ENCODE measurements around the gene AHNAK2. TPM values are rescaled to one million over a fixed set of nuclear protein-coding genes. Genes with fewer than 3 reads are reported as not detected.

The AHNAK2 gene
- total and polyA plus RNA-seq, 9 of the 15 experiments (the other 6 are each of a cell fraction or from before 2014, with no cell fraction given): 0.04 to 0.09 (median 0.04) TPM; not detected in 6

GRCh38 chr14:104950021-104950420 is 28.2 kb downstream of the AHNAK2 start (continued):
- TF ChIP-seq REST (IDR thresholded peaks at IDR 0.05; ENCODE audit: borderline replicate concordance) (no peak), REST (CRISPR knock-in tag; IDR thresholded peaks at IDR 0.05; ENCODE audit: low read depth) (no peak), ZBTB40 (IDR thresholded peaks at IDR 0.05) (no peak), ZBTB40 (CRISPR knock-in tag; IDR thresholded peaks at IDR 0.05) (no peak)

Measured in K562 (cell line).